ENCODE measurements around the gene PXMP2. TPM values are rescaled to one million over a fixed set of nuclear protein-coding genes. Genes with fewer than 3 reads are reported as not detected.
"Not testable (repeated sequence)": the region's sequence is repeated elsewhere in the genome, so short reads cannot be mapped to it uniquely, and the experiment has no call there.

PXMP2 gene
- total RNA-seq, 1 donor from 2014 or later, result 38.5 TPM

DNA sequence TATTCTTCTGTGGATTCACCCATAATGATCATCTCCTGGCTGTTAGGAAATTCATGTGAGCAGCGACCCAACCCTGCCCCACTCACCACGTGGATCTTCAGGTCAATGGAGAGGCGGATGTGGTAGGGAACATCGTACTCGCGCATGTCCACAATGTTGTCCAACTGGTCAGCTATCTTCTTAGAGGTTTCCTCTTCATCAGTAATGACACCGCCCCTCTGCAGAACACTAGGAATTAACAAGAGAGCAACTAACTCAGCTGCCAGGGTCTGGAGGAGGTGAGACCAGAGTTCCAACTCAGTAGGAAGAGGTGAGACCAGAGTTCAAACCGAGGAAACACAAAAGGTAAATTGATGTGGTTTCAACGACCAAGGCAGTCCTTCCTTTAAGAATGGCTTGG, 9.9 kb upstream of the PXMP2 start:
- no peak overlapping the region for H3K4me3 Mint-ChIP-seq
- no peak for DNase-seq (ENCODE audit: extremely low spot score, unreplicated experiment)
- no peak overlapping the region for H3K27ac Mint-ChIP-seq
- peaks cover 39% of the 10 kb centered on the region for H3K36me3 Mint-ChIP-seq
- TF ChIP-seq, protein P1, sequence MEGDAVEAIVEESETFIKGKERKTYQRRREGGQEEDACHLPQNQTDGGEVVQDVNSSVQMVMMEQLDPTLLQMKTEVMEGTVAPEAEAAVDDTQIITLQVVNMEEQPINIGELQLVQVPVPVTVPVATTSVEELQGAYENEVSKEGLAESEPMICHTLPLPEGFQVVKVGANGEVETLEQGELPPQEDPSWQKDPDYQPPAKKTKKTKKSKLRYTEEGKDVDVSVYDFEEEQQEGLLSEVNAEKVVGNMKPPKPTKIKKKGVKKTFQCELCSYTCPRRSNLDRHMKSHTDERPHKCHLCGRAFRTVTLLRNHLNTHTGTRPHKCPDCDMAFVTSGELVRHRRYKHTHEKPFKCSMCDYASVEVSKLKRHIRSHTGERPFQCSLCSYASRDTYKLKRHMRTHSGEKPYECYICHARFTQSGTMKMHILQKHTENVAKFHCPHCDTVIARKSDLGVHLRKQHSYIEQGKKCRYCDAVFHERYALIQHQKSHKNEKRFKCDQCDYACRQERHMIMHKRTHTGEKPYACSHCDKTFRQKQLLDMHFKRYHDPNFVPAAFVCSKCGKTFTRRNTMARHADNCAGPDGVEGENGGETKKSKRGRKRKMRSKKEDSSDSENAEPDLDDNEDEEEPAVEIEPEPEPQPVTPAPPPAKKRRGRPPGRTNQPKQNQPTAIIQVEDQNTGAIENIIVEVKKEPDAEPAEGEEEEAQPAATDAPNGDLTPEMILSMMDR (conservative IDR thresholded peaks at IDR 0.05), result no peak
- peaks cover 7% of the 10 kb centered on the region for H3K4me1 Mint-ChIP-seq (ENCODE audit: unreplicated experiment)
- no peaks in the 10 kb centered on the region for H3K27me3 Mint-ChIP-seq
- no peaks in the 10 kb centered on the region for H3K9me3 Mint-ChIP-seq

DNA sequence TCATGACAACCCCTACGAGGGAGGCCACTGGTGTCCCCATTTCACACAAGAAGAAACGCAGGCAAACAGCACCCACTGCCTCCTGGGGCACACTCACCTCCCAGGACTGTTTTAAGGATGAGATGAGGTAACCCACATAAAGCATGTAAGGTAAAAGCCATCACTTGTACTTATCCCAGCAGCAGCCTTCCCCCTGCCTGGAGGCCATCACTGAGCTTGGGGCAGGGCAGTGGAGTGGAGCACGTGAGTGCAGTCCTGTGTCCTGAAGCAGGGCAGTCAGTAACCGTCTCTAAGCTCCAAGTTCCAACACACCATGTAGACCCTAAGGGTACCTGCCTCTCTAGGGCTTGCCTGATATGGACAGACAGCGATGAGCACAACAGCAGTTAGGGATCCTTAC, 2.0 kb upstream of the PXMP2 start:
- TF ChIP-seq, protein P1 (conservative IDR thresholded peaks at IDR 0.05), result no peak
- peaks cover 22% of the 10 kb centered on the region for H3K4me1 Mint-ChIP-seq (ENCODE audit: unreplicated experiment)
- H3K36me3 Mint-ChIP-seq, result peaks cover 16% of the 10 kb centered on the region
- peak overlapping the region; percentile 79 for H3K27ac Mint-ChIP-seq
- no peaks in the 10 kb centered on the region for H3K27me3 Mint-ChIP-seq
- peak overlapping the region; percentile 81 for H3K4me3 Mint-ChIP-seq
- no peak for DNase-seq (ENCODE audit: extremely low spot score, unreplicated experiment)
- H3K9me3 Mint-ChIP-seq, result no peaks in the 10 kb centered on the region

DNA sequence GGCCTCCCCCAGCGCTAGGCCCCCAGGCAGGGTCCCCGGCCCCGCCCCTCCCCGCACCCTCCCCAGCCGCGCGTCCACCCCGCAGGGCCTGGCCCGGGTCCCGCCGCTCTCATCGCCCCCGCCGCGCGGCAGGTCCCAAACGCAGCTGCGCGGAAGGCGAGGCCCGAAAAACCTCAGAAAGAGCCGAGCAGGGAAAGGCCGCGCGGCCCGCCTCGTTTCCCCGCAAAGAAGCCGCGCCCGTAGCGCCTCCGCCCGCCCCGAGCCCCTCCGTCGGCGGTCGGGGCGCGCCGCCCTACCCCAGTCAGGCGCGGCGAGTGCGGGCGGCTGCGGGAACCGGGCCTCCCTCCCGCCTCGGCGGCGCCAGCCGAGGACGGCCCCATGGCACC, 569 bp upstream of the PXMP2 start:
- H3K4me3 Mint-ChIP-seq, result peak overlapping the region; percentile 87
- DNase-seq (ENCODE audit: extremely low spot score, unreplicated experiment), result peak; percentile 74
- no peak overlapping the region for H3K27ac Mint-ChIP-seq
- no peaks in the 10 kb centered on the region for H3K27me3 Mint-ChIP-seq
- no peaks in the 10 kb centered on the region for H3K9me3 Mint-ChIP-seq
- TF ChIP-seq, protein P1 (conservative IDR thresholded peaks at IDR 0.05), result no peak
- peaks cover 14% of the 10 kb centered on the region for H3K36me3 Mint-ChIP-seq
- H3K4me1 Mint-ChIP-seq (ENCODE audit: unreplicated experiment), result peaks cover 15% of the 10 kb centered on the region

DNA sequence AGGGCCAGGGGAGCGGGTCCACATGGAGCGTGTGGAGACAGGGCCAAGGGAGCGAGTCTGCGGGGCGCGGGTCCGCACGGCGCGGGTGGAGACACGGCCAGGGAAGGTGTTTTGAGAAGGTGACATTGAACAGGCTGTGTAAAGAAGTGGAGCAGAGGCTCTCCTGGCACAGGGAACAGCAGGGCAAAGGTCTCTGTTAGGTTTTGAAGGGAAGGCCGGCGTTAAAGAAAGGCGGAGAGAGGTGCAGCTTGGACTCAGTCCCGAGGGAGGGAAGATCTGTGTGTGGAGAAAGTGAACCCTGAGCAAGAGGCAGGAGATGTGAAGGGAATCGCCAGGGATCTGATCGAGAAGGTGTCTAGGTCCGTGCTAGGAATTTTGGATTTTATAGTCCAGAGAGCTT, 1.8 kb downstream of the PXMP2 start:
- H3K4me1 Mint-ChIP-seq (ENCODE audit: unreplicated experiment), result peaks cover 15% of the 10 kb centered on the region
- no peaks in the 10 kb centered on the region for H3K9me3 Mint-ChIP-seq
- peak overlapping the region; percentile 67 for H3K27ac Mint-ChIP-seq
- H3K4me3 Mint-ChIP-seq, result peak overlapping the region; percentile 75
- no peaks in the 10 kb centered on the region for H3K27me3 Mint-ChIP-seq
- peaks cover 5% of the 10 kb centered on the region for H3K36me3 Mint-ChIP-seq
- TF ChIP-seq, protein P1 (conservative IDR thresholded peaks at IDR 0.05), result no peak
- no peak for DNase-seq (ENCODE audit: extremely low spot score, unreplicated experiment)

DNA sequence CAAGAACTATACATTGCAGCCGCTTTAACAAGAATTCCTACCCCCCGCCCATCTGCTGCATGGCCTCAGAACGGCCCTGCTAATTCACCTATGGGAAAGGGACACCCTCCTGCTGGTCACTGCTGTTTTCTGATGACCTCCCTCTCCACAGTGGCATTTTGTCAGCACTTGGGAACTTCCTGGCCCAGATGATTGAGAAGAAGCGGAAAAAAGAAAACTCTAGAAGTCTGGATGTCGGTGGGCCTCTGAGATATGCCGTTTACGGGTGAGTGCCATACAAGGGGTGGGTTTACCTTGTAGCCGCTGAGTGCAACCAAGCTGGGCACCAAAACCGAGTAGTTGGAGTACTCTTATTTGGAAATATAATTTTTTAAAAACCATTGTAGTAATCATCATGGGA, 2.7 kb downstream of the PXMP2 start:
- TF ChIP-seq, protein P1 (conservative IDR thresholded peaks at IDR 0.05), result no peak
- H3K4me3 Mint-ChIP-seq, result peak overlapping the region; percentile 75
- no peaks in the 10 kb centered on the region for H3K27me3 Mint-ChIP-seq
- H3K27ac Mint-ChIP-seq, result no peak overlapping the region
- no peak for DNase-seq (ENCODE audit: extremely low spot score, unreplicated experiment)
- no peaks in the 10 kb centered on the region for H3K9me3 Mint-ChIP-seq
- peaks cover 14% of the 10 kb centered on the region for H3K4me1 Mint-ChIP-seq (ENCODE audit: unreplicated experiment)
- H3K36me3 Mint-ChIP-seq, result peaks cover 4% of the 10 kb centered on the region

DNA sequence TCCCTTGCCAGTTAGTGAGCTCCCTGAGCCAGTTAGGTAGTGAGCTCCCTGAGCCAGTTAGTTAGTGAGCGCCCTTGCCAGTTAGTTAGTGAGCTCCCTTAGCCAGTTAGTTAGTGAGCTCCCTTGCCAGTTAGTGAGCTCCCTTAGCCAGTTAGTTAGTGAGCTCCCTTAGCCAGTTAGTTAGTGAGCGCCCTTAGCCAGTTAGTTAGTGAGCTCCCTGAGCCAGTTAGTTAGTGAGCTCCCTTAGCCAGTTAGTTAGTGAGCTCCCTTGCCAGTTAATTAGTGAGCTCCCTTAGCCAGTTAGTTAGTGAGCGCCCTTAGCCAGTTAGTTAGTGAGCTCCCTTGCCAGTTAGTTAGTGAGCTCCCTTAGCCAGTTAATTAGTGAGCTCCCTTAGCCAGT, 4.6 kb downstream of the PXMP2 start:
- not testable (repeated sequence) for DNase-seq (ENCODE audit: extremely low spot score, unreplicated experiment); H3K27ac Mint-ChIP-seq

DNA sequence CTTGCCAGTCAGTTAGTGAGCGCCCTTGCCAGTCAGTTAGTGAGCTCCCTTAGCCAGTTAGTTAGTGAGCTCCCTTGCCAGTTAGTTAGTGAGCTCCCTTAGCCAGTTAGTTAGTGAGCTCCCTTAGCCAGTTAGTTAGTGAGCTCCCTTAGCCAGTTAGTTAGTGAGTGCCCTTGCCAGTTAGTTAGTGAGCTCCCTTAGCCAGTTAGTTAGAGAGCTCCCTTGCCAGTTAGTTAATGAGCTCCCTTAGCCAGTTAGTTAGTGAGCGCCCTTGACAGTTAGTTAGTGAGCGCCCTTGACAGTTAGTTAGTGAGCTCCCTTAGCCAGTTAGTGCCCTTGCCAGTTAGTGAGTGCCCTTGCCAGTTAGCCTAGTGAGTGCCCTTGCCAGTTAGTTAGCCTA, 7.5 kb downstream of the PXMP2 start:
- not testable (repeated sequence) for DNase-seq (ENCODE audit: extremely low spot score, unreplicated experiment); H3K27me3 Mint-ChIP-seq; H3K27ac Mint-ChIP-seq; H3K4me3 Mint-ChIP-seq; H3K9me3 Mint-ChIP-seq; H3K4me1 Mint-ChIP-seq (ENCODE audit: unreplicated experiment)
- H3K36me3 Mint-ChIP-seq, result peaks cover 13% of the 10 kb centered on the region

More for the DNA sequence above, 4.6 kb downstream of the PXMP2 start:
- not testable (repeated sequence) for H3K4me1 Mint-ChIP-seq (ENCODE audit: unreplicated experiment); H3K36me3 Mint-ChIP-seq; H3K27me3 Mint-ChIP-seq; H3K4me3 Mint-ChIP-seq; H3K9me3 Mint-ChIP-seq
